OCI-LY7 (cell line): Measurements from ENCODE around the gene GIPC1. TPM values are rescaled to one million over a fixed set of nuclear protein-coding genes. Genes with fewer than 3 reads are reported as not detected.

Experiments
- BruUV-seq: library from RNA; stranded (reverse); fragments of 400-500 nt; replicated peaks from 2 replicates; lab custom pipeline; 2021; lab: Mats Ljungman, UMichigan
- CTCF ChIA-PET: fragments of 300-600 bp; sonication (Branson Sonifier 250); formaldehyde crosslinking; loops from one replicate; lab custom pipeline; 2022; ENCODE audit warnings: antibody characterized with exemption; ENCODE audit not compliant: unreplicated experiment; lab: Charles Lee
- POLR2A ChIA-PET: fragments of 300-600 bp; sonication (Branson Sonifier 250); formaldehyde crosslinking; loops from one replicate; lab custom pipeline; 2022; ENCODE audit warnings: antibody characterized with exemption; lab: Charles Lee
- DNase-seq: peaks from one replicate; pipeline ENCODE4 v3.0.0-alpha.2; 2015; ENCODE audit warnings: low spot score
- H2AFZ ChIP-seq: fragments of 200-600 bp; sonication (generic), shearing (Covaris generic); 2 replicates; pipeline ENCODE4 v1.6.1; 2014; ENCODE audit warnings: mild to moderate bottlenecking, antibody characterized with exemption, low read length, moderate library complexity
- H3K27ac ChIP-seq: fragments of 200-600 bp; sonication (generic); 2 replicates; pipeline ENCODE4 v1.5.1; 2014; ENCODE audit warnings: mixed run types, low read depth, mild to moderate bottlenecking, moderate library complexity, low read length, inconsistent platforms; ENCODE audit not compliant: poor library complexity, severe bottlenecking
- H3K36me3 ChIP-seq: fragments of 200-600 bp; sonication (generic); 2 replicates; pipeline ENCODE4 v1.6.1; 2014; ENCODE audit warnings: mild to moderate bottlenecking, antibody characterized with exemption, low read length, moderate library complexity, mixed read lengths; ENCODE audit not compliant: insufficient read depth
- H3K4me1 ChIP-seq: fragments of 200-600 bp; sonication (generic); 2 replicates; pipeline ENCODE4 v1.5.1; 2014; ENCODE audit warnings: mild to moderate bottlenecking, low read length; ENCODE audit not compliant: insufficient read depth, poor library complexity, severe bottlenecking
- H3K4me2 ChIP-seq: fragments of 200-600 bp; sonication (generic); 2 replicates; pipeline ENCODE4 v1.6.1; 2014; ENCODE audit warnings: mild to moderate bottlenecking, low read length
- H3K4me3 ChIP-seq: fragments of 200-600 bp; sonication (generic); 2 replicates; pipeline ENCODE4 v1.5.1; 2014; ENCODE audit warnings: mild to moderate bottlenecking, low read depth, low read length; ENCODE audit not compliant: poor library complexity, severe bottlenecking
- H3K79me2 ChIP-seq: fragments of 200-600 bp; sonication (generic); 2 replicates; pipeline ENCODE4 v1.6.1; 2016; ENCODE audit warnings: low read depth, mild to moderate bottlenecking, low read length, moderate library complexity, mixed read lengths; ENCODE audit not compliant: insufficient read depth
- H3K9me2 ChIP-seq: fragments of 200-600 bp; sonication (generic); 2 replicates; pipeline ENCODE4 v1.6.1; 2016; ENCODE audit warnings: mild to moderate bottlenecking, low read length, mixed read lengths; ENCODE audit not compliant: insufficient read depth
- H3K9me3 ChIP-seq: fragments of 200-600 bp; sonication (generic); 2 replicates; pipeline ENCODE4 v1.6.1; 2014; ENCODE audit warnings: mild to moderate bottlenecking, mixed run types, low read length, mixed read lengths
- H4K20me1 ChIP-seq: fragments of 200-600 bp; sonication (generic); 2 replicates; pipeline ENCODE4 v1.6.1; 2014; ENCODE audit warnings: mild to moderate bottlenecking, antibody characterized with exemption, low read length, moderate library complexity, mixed read lengths; ENCODE audit not compliant: insufficient read depth
- CTCF ChIP-seq: fragments of 200-600 bp; sonication (generic); conservative IDR thresholded peaks from 2 replicates; pipeline ENCODE4 v1.5.1; 2014; ENCODE audit warnings: mild to moderate bottlenecking, antibody characterized with exemption, low read length, moderate library complexity, mixed read lengths
- EZH2phosphoT487 ChIP-seq: fragments of 200-600 bp; sonication (generic); IDR thresholded peaks from 2 replicates; pipeline ENCODE4 v1.6.1; 2018; ENCODE audit warnings: low read depth, borderline replicate concordance, mild to moderate bottlenecking, mixed run types, antibody characterized with exemption, low read length, moderate library complexity, mixed read lengths
- intact Hi-C: fragments of 100-400 bp; cut with micrococcal nuclease; formaldehyde crosslinking; loops from one replicate; pipeline ENCODE4 v1.10.0; 2022; ENCODE audit not compliant: unreplicated experiment
- total RNA-seq, 2 experiments: library from RNA; depleted of rRNA in 1 of 2; stranded (reverse); fragments of >200 nt in 1 of 2; shearing (Covaris generic) in 1 of 2; gene quantifications; 2 replicates each; pipeline ENCODE4 v1.2.3, GENCODE V29; 2014 to 2022

GIPC1 gene
- total RNA-seq, 2 experiments from 2014 or later = 18.5 to 38.3 TPM

GRCh38 chr19:14526423-14526822, 30.5 kb upstream of the GIPC1 start:
- ChIA-PET POLR2A (interaction anchor here (0.6 kb wide), 1 partner anchor 103 kb away, joined by 8 read pairs; no protein-coding TSS in a partner anchor), CTCF (no interaction called here)
- Histone ChIP-seq H3K9me2 (no peaks in the 10 kb centered on the region), H3K4me3 (no peak overlapping the region), H3K27ac (no peak overlapping the region), H3K4me1 (peaks cover 53% of the 10 kb centered on the region), H2AFZ (no peak overlapping the region), H3K4me2 (no peak overlapping the region), H3K9me3 (no peaks in the 10 kb centered on the region), H3K36me3 (no peaks in the 10 kb centered on the region), H3K79me2 (peaks cover 17% of the 10 kb centered on the region), H4K20me1 (0 out of 2 replicates have a peak, but pooled peaks cover 5% of the 10 kb centered on the region)
- intact Hi-C loops = no loop called here
- TF ChIP-seq CTCF = no peak
- no peak for TF ChIP-seq EZH2phosphoT487
- BruUV-seq = no TSS peak
- DNase-seq = no peak

GRCh38 chr19:14525729-14526128, 29.8 kb upstream of the GIPC1 start:
- Histone ChIP-seq H3K4me3 (no peak overlapping the region), H3K9me2 (no peaks in the 10 kb centered on the region), H3K4me2 (no peak overlapping the region), H3K27ac (no peak overlapping the region), H3K79me2 (peaks cover 10% of the 10 kb centered on the region), H3K36me3 (no peaks in the 10 kb centered on the region), H2AFZ (no peak overlapping the region), H4K20me1 (0 out of 2 replicates have a peak, but pooled peaks cover 4% of the 10 kb centered on the region), H3K9me3 (no peaks in the 10 kb centered on the region), H3K4me1 (peaks cover 46% of the 10 kb centered on the region)
- ChIA-PET CTCF (no interaction called here), POLR2A (interaction anchor here (0.6 kb wide), 2 partner anchors 38 to 102 kb away, joined by 3 to 8 read pairs; no protein-coding TSS in a partner anchor)
- BruUV-seq = no TSS peak
- intact Hi-C loops = no loop called here
- TF ChIP-seq EZH2phosphoT487 = no peak
- no peak for TF ChIP-seq CTCF
- DNase-seq = no peak

- POLR2A ChIA-PET = no interaction called here
- no TSS peak for BruUV-seq
- no peak for TF ChIP-seq EZH2phosphoT487
- TF ChIP-seq CTCF = no peak
- Histone ChIP-seq H3K4me3 (no peak overlapping the region), H2AFZ (no peak overlapping the region), H3K9me2 (no peaks in the 10 kb centered on the region), H3K9me3 (no peaks in the 10 kb centered on the region), H3K27ac (no peak overlapping the region), H3K4me1 (peaks cover 49% of the 10 kb centered on the region), H3K79me2 (peaks cover 26% of the 10 kb centered on the region), H3K4me2 (no peak overlapping the region), H3K36me3 (peaks cover 19% of the 10 kb centered on the region), H4K20me1 (peaks cover 17% of the 10 kb centered on the region)
- no peak for DNase-seq
- intact Hi-C loops = no loop called here
- CTCF ChIA-PET = no interaction called here
Observed at GRCh38 chr19:14520543-14520942, 24.6 kb upstream of the GIPC1 start.
